Activated CD8-positive, alpha-beta T cell treated with anti-CD3 and anti-CD28 coated beads, Interleukin-2, amount 10 ng/mL, durations not matched to agents 7 days and 5 days (primary cell): Measurements from ENCODE around the gene ZNF138. TPM values are rescaled to one million over a fixed set of nuclear protein-coding genes. Genes with fewer than 3 reads are reported as not detected.
"Not testable (repeated sequence)": the region's sequence is repeated elsewhere in the genome, so short reads cannot be mapped to it uniquely, and the experiment has no call there.

ENCODE experiments used
- ATAC-seq: fragments of 150-1000 bp; cut with Tn5 transposase; one replicate; pipeline ENCODE4 v1.10.0; 2021; ENCODE audit warnings: moderate library complexity
- CTCF ChIA-PET: fragments of 350-600 bp; sonication (Branson Sonifier 250); formaldehyde crosslinking; loops from one replicate; lab custom pipeline; 2021; ENCODE audit warnings: antibody characterized with exemption; lab: Charles Lee
- POLR2A ChIA-PET: fragments of 350-600 bp; sonication (Branson Sonifier 250); formaldehyde crosslinking; loops from one replicate; lab custom pipeline; 2021; ENCODE audit warnings: antibody characterized with exemption; lab: Charles Lee
- DNase-seq: peaks from one replicate; pipeline ENCODE4 v3.0.0-alpha.2; 2020
- H3K27ac Mint-ChIP-seq: one replicate; pipeline ENCODE4 v1.8.0; 2021; ENCODE audit warnings: mild to moderate bottlenecking, mixed read lengths
- H3K27me3 Mint-ChIP-seq: one replicate; pipeline ENCODE4 v1.8.0; 2021; ENCODE audit warnings: low read depth, mixed read lengths
- H3K36me3 Mint-ChIP-seq: one replicate; pipeline ENCODE4 v1.8.0; 2021; ENCODE audit warnings: low read depth, mixed read lengths
- H3K4me1 Mint-ChIP-seq: one replicate; pipeline ENCODE4 v1.8.0; 2021; ENCODE audit warnings: low read depth, mixed read lengths
- H3K4me3 Mint-ChIP-seq: one replicate; pipeline ENCODE4 v1.8.0; 2021; ENCODE audit warnings: mild to moderate bottlenecking, mixed read lengths
- H3K9me3 Mint-ChIP-seq: one replicate; pipeline ENCODE4 v1.8.0; 2022; ENCODE audit warnings: mixed read lengths; ENCODE audit not compliant: insufficient read depth
- total RNA-seq, 2 experiments: library from RNA; stranded (reverse); gene quantifications; one replicate each; pipeline ENCODE4 v1.2.3, GENCODE V29; 2021

Gene ZNF138
- total RNA-seq, 2 experiments from 2014 or later: 10.9 to 11.7 TPM

GRCh38 chr7:64793106-64793755 is 997 bp upstream of the ZNF138 start:
- POLR2A ChIA-PET: interaction anchor here (0.6 to 1.8 kb wide), 6 partner anchors 11 to 231 kb away, joined by 3 to 22 read pairs (median 4); partner anchors contain the start of genes ERV3-1, ZNF107, ZNF273 and ZNF680
- Mint-ChIP-seq H3K36me3 (peaks cover 20% of the 10 kb centered on the region), H3K4me3 (no peak overlapping the region)

DNA sequence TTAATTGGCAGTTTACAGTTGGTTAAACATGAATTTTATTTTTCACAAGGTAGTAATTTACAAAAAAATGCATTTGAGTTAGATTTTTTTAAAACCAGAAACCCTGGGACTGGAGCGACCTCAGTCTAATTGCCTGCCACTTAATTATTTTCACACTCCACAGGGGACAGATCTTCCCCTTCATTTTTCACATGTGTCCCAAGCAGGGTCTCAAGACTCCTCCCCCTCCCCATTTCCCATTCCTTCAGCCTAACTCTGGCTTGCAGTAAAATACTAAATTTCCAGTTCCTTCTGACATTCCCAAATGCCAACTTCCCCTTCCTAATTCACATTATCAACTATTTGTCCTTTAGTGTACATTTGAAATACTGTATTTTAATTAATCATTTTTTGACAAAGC is 948 bp downstream of the ZNF138 start:
- H3K27ac Mint-ChIP-seq: peak overlapping the region; percentile 100
- peaks cover 6% of the 10 kb centered on the region for H3K9me3 Mint-ChIP-seq
- peak overlapping the region; percentile 98 for H3K4me3 Mint-ChIP-seq
- H3K4me1 Mint-ChIP-seq: peaks cover 24% of the 10 kb centered on the region
- peaks cover 36% of the 10 kb centered on the region for H3K36me3 Mint-ChIP-seq
- ATAC-seq (no peak), DNase-seq (no peak)
- H3K27me3 Mint-ChIP-seq: no peaks in the 10 kb centered on the region
- ChIA-PET POLR2A (interaction anchor here (0.9 to 1.8 kb wide), 4 partner anchors 9 to 578 kb away, joined by 3 to 22 read pairs (median 4); partner anchors contain the start of genes ZNF273 and ZNF92), CTCF (no interaction called here)

More at GRCh38 chr7:64793106-64793755, 997 bp upstream of the ZNF138 start:
- no peak overlapping the region for H3K27ac Mint-ChIP-seq
- H3K4me1 Mint-ChIP-seq: peaks cover 20% of the 10 kb centered on the region
- H3K9me3 Mint-ChIP-seq: peaks cover 4% of the 10 kb centered on the region
- no peak for DNase-seq
- CTCF ChIA-PET: interaction anchor here (0.6 to 0.7 kb wide), 2 partner anchors 47 to 93 kb away, joined by 3 to 4 read pairs; no protein-coding TSS in a partner anchor
- no peak for ATAC-seq
- H3K27me3 Mint-ChIP-seq: no peaks in the 10 kb centered on the region

DNA sequence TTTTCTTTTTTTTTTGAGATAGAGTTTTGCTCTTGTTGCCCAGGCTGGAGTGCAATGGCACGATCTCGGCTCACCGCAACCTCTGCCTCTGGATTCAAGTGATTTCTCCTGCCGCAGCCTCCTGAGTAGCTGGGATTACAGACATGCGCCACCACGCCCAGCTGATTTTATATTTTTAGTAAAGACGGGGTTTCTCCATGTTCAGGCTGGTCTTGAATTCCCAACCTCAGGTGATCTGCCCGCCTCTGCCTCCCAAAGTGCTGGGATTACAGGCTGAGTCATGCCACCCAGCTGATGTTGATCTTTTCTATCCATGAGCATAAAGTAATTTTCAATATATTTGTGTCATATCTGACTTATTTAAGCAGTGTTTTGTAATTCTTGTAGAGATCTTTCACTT is 4.9 kb downstream of the ZNF138 start:
- H3K27me3 Mint-ChIP-seq, H3K4me3 Mint-ChIP-seq, POLR2A ChIA-PET, H3K27ac Mint-ChIP-seq, CTCF ChIA-PET, DNase-seq, ATAC-seq: not testable (repeated sequence)
- peaks cover 67% of the 10 kb centered on the region for H3K36me3 Mint-ChIP-seq
- peaks cover 27% of the 10 kb centered on the region for H3K4me1 Mint-ChIP-seq
- H3K9me3 Mint-ChIP-seq: peaks cover 19% of the 10 kb centered on the region

- CTCF ChIA-PET: no interaction called here
- DNase-seq: no peak
- no peak overlapping the region for H3K27ac Mint-ChIP-seq
- H3K36me3 Mint-ChIP-seq: peaks cover 76% of the 10 kb centered on the region
- H3K9me3 Mint-ChIP-seq: peaks cover 15% of the 10 kb centered on the region
- H3K27me3 Mint-ChIP-seq: no peaks in the 10 kb centered on the region
- H3K4me3 Mint-ChIP-seq: no peak overlapping the region
- peaks cover 9% of the 10 kb centered on the region for H3K4me1 Mint-ChIP-seq
- POLR2A ChIA-PET: interaction anchor here (2.2 kb wide), 1 partner anchor 8 kb away, joined by 6 read pairs; the partner anchor contains the start of gene ZNF138
- ATAC-seq: no peak
Observed at GRCh38 chr7:64802699-64803098, 8.5 kb downstream of the ZNF138 start.

GRCh38 chr7:64807731-64808365 is 13.6 kb downstream of the ZNF138 start:
- Mint-ChIP-seq H3K9me3 (peaks cover 3% of the 10 kb centered on the region), H3K4me3 (no peak overlapping the region), H3K27me3 (no peaks in the 10 kb centered on the region), H3K4me1 (no peaks in the 10 kb centered on the region), H3K27ac (no peak overlapping the region), H3K36me3 (peaks cover 53% of the 10 kb centered on the region)
- DNase-seq (no peak), ATAC-seq (no peak)
- POLR2A ChIA-PET: no interaction called here
- CTCF ChIA-PET: no interaction called here

- Mint-ChIP-seq H3K27ac (no peak overlapping the region), H3K4me3 (no peak overlapping the region), H3K9me3 (no peaks in the 10 kb centered on the region), H3K36me3 (peaks cover 53% of the 10 kb centered on the region), H3K4me1 (no peaks in the 10 kb centered on the region), H3K27me3 (no peaks in the 10 kb centered on the region)
- DNase-seq: no peak
- ChIA-PET POLR2A (no interaction called here), CTCF (no interaction called here)
- ATAC-seq: no peak
Observed at GRCh38 chr7:64811767-64812166, 17.5 kb downstream of the ZNF138 start.

GRCh38 chr7:64830926-64831325 is 36.7 kb downstream of the ZNF138 start:
- POLR2A ChIA-PET: no interaction called here
- H3K9me3 Mint-ChIP-seq: peaks cover 41% of the 10 kb centered on the region
- H3K27ac Mint-ChIP-seq: no peak overlapping the region
- peaks cover 39% of the 10 kb centered on the region for H3K36me3 Mint-ChIP-seq
- ATAC-seq (no peak), DNase-seq (no peak)
- no peak overlapping the region for H3K4me3 Mint-ChIP-seq
- no peaks in the 10 kb centered on the region for H3K27me3 Mint-ChIP-seq
- CTCF ChIA-PET: no interaction called here
- no peaks in the 10 kb centered on the region for H3K4me1 Mint-ChIP-seq

DNA sequence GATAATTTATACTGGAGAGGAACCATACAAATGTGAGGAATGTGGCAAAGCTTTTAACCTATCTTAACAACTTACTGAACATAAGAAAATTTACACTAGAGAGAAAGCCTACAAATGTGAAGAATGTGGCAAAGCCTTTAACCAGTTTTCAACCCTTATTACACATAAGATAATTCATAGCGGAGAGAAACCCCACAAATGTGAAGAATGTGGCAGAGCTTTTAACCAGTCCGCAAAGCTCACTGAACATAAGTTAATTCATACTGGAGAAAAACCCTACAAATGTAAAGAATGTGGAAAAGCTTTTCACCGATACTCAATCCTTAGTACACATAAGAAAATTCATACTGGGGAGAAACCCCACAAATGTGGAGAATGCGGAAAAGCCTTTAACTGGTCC is 37.9 kb downstream of the ZNF138 start:
- DNase-seq: no peak
- Mint-ChIP-seq H3K27me3 (no peaks in the 10 kb centered on the region), H3K36me3 (peaks cover 37% of the 10 kb centered on the region), H3K4me1 (no peaks in the 10 kb centered on the region), H3K27ac (no peak overlapping the region), H3K4me3 (no peak overlapping the region), H3K9me3 (peaks cover 51% of the 10 kb centered on the region)
- POLR2A ChIA-PET: no interaction called here
- CTCF ChIA-PET: no interaction called here
- ATAC-seq: no peak

DNA sequence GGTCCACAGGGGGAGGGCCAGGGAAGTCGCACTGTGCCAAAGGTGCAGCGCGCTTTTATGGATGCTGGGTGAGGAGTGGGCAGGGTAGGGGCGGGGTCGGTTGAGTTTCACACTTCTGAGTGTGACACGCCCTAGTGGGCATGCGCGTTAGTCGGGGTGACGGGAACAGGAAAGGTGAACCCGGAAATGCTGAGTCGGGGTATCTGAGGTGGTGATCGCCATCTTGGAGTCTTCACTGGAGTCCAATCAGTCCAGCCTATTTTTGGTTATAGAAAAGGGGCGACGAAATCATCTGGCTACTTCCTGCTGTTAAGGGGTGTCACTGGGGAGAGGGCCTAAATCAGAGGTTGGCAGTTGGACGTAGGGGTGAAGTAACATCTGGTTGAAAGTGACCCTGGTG is 40.8 kb downstream of the ZNF138 start:
- H3K4me1 Mint-ChIP-seq: no peaks in the 10 kb centered on the region
- peaks cover 54% of the 10 kb centered on the region for H3K9me3 Mint-ChIP-seq
- H3K27me3 Mint-ChIP-seq: no peaks in the 10 kb centered on the region
- no peak overlapping the region for H3K4me3 Mint-ChIP-seq
- POLR2A ChIA-PET: no interaction called here
- no peak for ATAC-seq
- peaks cover 31% of the 10 kb centered on the region for H3K36me3 Mint-ChIP-seq
- CTCF ChIA-PET: no interaction called here
- no peak overlapping the region for H3K27ac Mint-ChIP-seq
- DNase-seq: no peak

DNA sequence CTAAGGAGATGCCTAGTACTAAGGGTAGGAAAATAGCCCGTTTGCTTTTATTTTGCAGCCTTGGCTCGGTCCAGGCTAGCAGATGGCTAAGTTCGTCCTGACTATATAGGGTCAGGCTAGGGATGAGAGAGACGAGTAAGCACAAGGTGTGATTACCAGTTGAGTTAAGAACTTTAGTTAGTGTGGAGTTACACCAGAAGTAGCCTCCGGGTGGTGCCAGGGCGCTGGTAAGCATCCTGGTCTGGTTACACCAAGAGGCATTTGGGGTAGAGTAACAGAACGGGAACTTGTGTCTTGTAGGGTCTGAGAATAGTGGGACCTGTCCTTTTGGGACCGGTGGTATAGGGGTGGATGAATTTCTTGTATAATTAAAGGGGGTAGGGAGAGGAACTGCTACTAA is 41.6 kb downstream of the ZNF138 start:
- CTCF ChIA-PET, H3K27me3 Mint-ChIP-seq, POLR2A ChIA-PET, H3K4me3 Mint-ChIP-seq, H3K4me1 Mint-ChIP-seq, H3K27ac Mint-ChIP-seq, DNase-seq, ATAC-seq: not testable (repeated sequence)
- H3K9me3 Mint-ChIP-seq: peaks cover 54% of the 10 kb centered on the region
- H3K36me3 Mint-ChIP-seq: peaks cover 26% of the 10 kb centered on the region

DNA sequence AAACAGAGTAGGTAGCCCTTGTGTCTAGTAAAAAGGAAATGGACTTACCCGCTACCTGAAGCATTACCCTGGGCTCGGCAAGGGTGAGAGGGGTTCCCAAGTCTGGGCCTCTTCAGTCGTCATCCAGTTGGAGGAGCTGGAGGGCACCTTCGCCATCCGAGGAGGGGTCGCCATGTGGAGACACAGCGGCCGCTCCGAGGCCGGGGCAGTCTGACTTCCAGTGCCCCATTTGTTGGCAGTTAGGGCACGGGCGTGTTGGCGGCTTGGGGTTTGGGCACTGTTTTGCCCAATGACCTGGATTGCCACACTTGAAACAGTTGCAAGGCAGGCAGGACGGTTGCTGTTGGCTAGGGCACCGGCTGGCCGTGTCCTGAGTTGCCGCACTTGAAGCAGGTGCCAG is 43.8 kb downstream of the ZNF138 start:
- H3K27ac Mint-ChIP-seq, H3K27me3 Mint-ChIP-seq, ATAC-seq, CTCF ChIA-PET, H3K4me3 Mint-ChIP-seq, H3K4me1 Mint-ChIP-seq, DNase-seq, H3K36me3 Mint-ChIP-seq, POLR2A ChIA-PET: not testable (repeated sequence)
- H3K9me3 Mint-ChIP-seq: peaks cover 55% of the 10 kb centered on the region

GRCh38 chr7:64838691-64839090 is 44.5 kb downstream of the ZNF138 start:
- Mint-ChIP-seq H3K4me1 (no peaks in the 10 kb centered on the region), H3K9me3 (peaks cover 53% of the 10 kb centered on the region), H3K27me3 (no peaks in the 10 kb centered on the region), H3K27ac (no peak overlapping the region), H3K4me3 (no peak overlapping the region), H3K36me3 (peaks cover 5% of the 10 kb centered on the region)
- no peak for DNase-seq
- no peak for ATAC-seq
- ChIA-PET CTCF (no interaction called here), POLR2A (no interaction called here)
